HEK293 (cell line): ENCODE data around the gene ZNF521.

Source experiments
- CTCF ChIP-seq: fragments of 450-650 bp; formaldehyde crosslinking; IDR thresholded peaks from 2 replicates; pipeline ENCODE4 v1.5.1; 2016; ENCODE audit warnings: missing biosample characterization, missing genetic modification characterization
- ZBTB11 ChIP-seq: fragments of 450-650 bp; formaldehyde crosslinking; conservative IDR thresholded peaks from 2 replicates; pipeline ENCODE4 v1.5.1; 2016; ENCODE audit warnings: low read depth, missing biosample characterization, missing genetic modification characterization
- ZNF175 ChIP-seq: fragments of 450-650 bp; formaldehyde crosslinking; IDR thresholded peaks from 2 replicates; pipeline ENCODE4 v1.5.1; 2016; ENCODE audit warnings: missing biosample characterization, missing genetic modification characterization
- ZNF24 ChIP-seq: fragments of 450-650 bp; formaldehyde crosslinking; IDR thresholded peaks from 2 replicates; pipeline ENCODE4 v1.5.1; 2016; ENCODE audit warnings: missing biosample characterization, missing genetic modification characterization
- ZNF354C ChIP-seq: fragments of 450-650 bp; formaldehyde crosslinking; IDR thresholded peaks from 2 replicates; pipeline ENCODE4 v1.5.1; 2016; ENCODE audit warnings: missing biosample characterization, missing genetic modification characterization, low read depth, borderline replicate concordance
- ZNF768 ChIP-seq: fragments of 450-650 bp; formaldehyde crosslinking; IDR thresholded peaks from 2 replicates; pipeline ENCODE4 v1.5.1; 2018; ENCODE audit warnings: missing biosample characterization, mild to moderate bottlenecking, missing genetic modification characterization

GRCh38 chr18:25164848-25165811 is 186.8 kb downstream of the ZNF521 start:
- TF ChIP-seq CTCF (tag by site-specific recombination) (no peak), ZNF354C (no peak), ZBTB11 (tag by site-specific recombination) (no peak), ZNF175 (tag by site-specific recombination) (no peak), ZNF24 (tag by site-specific recombination) (no peak), ZNF768 (tag by site-specific recombination) (no peak)
